PC-3 (cell line): ENCODE data around the gene MAPK8IP1.
"Not testable (repeated sequence)": the region's sequence is repeated elsewhere in the genome, so short reads cannot be mapped to it uniquely, and the experiment has no call there.

Source experiments
- EZH2 ChIP-seq: fragments of 300-600 bp; sonication (generic); IDR thresholded peaks from one replicate; pipeline ENCODE4 v1.6.1; 2017; ENCODE audit warnings: antibody characterized with exemption, mild to moderate bottlenecking, low read length; ENCODE audit not compliant: unreplicated experiment
- TF ChIP-seq, protein P1 (sequence below): fragments of 300-600 bp; sonication (generic); conservative IDR thresholded peaks from 2 replicates; pipeline ENCODE4 v1.5.1; 2017; ENCODE audit warnings: antibody characterized with exemption, low read depth, mild to moderate bottlenecking, low read length

DNA sequence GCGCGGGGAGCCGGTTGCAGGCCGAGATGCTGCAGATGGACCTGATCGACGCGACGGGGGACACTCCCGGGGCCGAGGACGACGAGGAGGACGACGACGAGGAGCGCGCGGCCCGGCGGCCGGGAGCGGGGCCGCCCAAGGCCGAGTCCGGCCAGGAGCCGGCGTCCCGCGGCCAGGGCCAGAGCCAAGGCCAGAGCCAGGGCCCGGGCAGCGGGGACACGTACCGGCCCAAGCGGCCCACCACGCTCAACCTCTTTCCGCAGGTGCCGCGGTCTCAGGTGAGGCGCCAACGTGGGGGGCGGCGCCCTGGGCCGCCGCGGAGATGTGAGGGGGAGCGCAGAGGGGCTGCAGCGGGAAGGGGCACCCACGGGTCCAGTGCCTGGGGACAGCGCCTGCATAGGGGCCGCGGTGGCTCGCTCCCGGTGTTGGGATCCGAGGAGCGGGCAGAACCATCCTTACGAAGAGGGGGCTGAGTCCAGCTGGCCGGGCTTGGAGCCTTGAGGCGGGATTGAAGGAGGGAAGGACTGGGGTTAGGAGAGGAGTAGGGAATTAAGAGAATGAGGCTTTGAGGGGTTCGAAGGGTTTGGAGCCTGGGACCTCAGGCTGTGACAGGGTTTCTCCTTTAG lies 14.8 kb downstream of the MAPK8IP1 start:
- TF ChIP-seq, protein P1, sequence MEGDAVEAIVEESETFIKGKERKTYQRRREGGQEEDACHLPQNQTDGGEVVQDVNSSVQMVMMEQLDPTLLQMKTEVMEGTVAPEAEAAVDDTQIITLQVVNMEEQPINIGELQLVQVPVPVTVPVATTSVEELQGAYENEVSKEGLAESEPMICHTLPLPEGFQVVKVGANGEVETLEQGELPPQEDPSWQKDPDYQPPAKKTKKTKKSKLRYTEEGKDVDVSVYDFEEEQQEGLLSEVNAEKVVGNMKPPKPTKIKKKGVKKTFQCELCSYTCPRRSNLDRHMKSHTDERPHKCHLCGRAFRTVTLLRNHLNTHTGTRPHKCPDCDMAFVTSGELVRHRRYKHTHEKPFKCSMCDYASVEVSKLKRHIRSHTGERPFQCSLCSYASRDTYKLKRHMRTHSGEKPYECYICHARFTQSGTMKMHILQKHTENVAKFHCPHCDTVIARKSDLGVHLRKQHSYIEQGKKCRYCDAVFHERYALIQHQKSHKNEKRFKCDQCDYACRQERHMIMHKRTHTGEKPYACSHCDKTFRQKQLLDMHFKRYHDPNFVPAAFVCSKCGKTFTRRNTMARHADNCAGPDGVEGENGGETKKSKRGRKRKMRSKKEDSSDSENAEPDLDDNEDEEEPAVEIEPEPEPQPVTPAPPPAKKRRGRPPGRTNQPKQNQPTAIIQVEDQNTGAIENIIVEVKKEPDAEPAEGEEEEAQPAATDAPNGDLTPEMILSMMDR: not testable (repeated sequence)
- TF ChIP-seq EZH2: not testable (repeated sequence)
